Endodermal cell (in vitro differentiated cells): ENCODE results near the gene RHOU. TPM values are rescaled to one million over a fixed set of nuclear protein-coding genes. Genes with fewer than 3 reads are reported as not detected.

Experiments used
- DNase-seq: peaks from one replicate; pipeline ENCODE4 v3.0.0-alpha.2; 2017
- H3K27ac ChIP-seq: 2 replicates; pipeline ENCODE4 v1.5.1; 2013; ENCODE audit warnings: mild to moderate bottlenecking, low read depth, low read length, moderate library complexity
- H3K27me3 ChIP-seq: 2 replicates; pipeline ENCODE4 v1.6.1; 2013; ENCODE audit warnings: mild to moderate bottlenecking, low read length, moderate library complexity; ENCODE audit not compliant: insufficient read depth, control insufficient read depth, poor library complexity, severe bottlenecking
- H3K36me3 ChIP-seq: 2 replicates; pipeline ENCODE4 v1.7.0; 2013; ENCODE audit warnings: mild to moderate bottlenecking, low read length, moderate library complexity; ENCODE audit not compliant: control insufficient read depth, insufficient read depth
- H3K4me1 ChIP-seq: one replicate; pipeline ENCODE4 v1.7.0; 2013; ENCODE audit warnings: low read length; ENCODE audit not compliant: control insufficient read depth, insufficient read depth
- H3K4me3 ChIP-seq: 2 replicates; pipeline ENCODE4 v1.5.1; 2013; ENCODE audit warnings: mild to moderate bottlenecking, low read length, moderate library complexity
- H3K9ac ChIP-seq: 2 replicates; pipeline ENCODE4 v1.6.1; 2013; ENCODE audit warnings: mild to moderate bottlenecking, low read length, moderate library complexity; ENCODE audit not compliant: poor library complexity, severe bottlenecking; ENCODE audit errors: extremely low read depth
- H3K9me3 ChIP-seq: 2 replicates; pipeline ENCODE4 v1.6.1; 2013; ENCODE audit warnings: mild to moderate bottlenecking, low read length, moderate library complexity; ENCODE audit not compliant: control insufficient read depth
- H3K27ac Mint-ChIP-seq: 2 replicates; pipeline ENCODE4 v1.8.0; 2020; ENCODE audit warnings: mixed read lengths
- H3K27me3 Mint-ChIP-seq: 2 replicates; pipeline ENCODE4 v1.8.0; 2021; ENCODE audit warnings: mild to moderate bottlenecking, mixed read lengths; ENCODE audit not compliant: insufficient read depth
- H3K36me3 Mint-ChIP-seq: 2 replicates; pipeline ENCODE4 v1.8.0; 2020; ENCODE audit warnings: low read depth, mixed read lengths
- H3K4me1 Mint-ChIP-seq: 2 replicates; pipeline ENCODE4 v1.8.0; 2020; ENCODE audit warnings: mixed read lengths
- H3K4me3 Mint-ChIP-seq: 2 replicates; pipeline ENCODE4 v1.8.0; 2020; ENCODE audit warnings: mild to moderate bottlenecking, moderate library complexity, mixed read lengths
- H3K9me3 Mint-ChIP-seq: 2 replicates; pipeline ENCODE4 v1.8.0; 2020; ENCODE audit warnings: mild to moderate bottlenecking, mixed read lengths
- CTCF ChIP-seq: fragments of 200-600 bp; sonication (generic); conservative IDR thresholded peaks from 2 replicates; pipeline ENCODE4 v1.5.0; 2021; ENCODE audit warnings: antibody characterized with exemption, mild to moderate bottlenecking
- WGBS, 2 experiments: methylation state at CpG; one replicate each; pipeline versions ENCODE4 v1.1.5 to v1.1.7; 2013; ENCODE audit warnings: missing lambda C conversion rate in 2 of 2, mixed read lengths in 1 of 2; ENCODE audit not compliant: insufficient coverage in 1 of 2, insufficient read length in 1 of 2; 5-methylcytosine and 5-hydroxymethylcytosine counted together
- total RNA-seq, 2 donors: library from RNA; stranded (reverse); fragmentation: NEBNext Ultra II Directional in 1 of 2; extraction: Animal tissue kit (Norgen Biotek cat#: 25700) in 1 of 2; gene quantifications; 2 replicates in 1 of 2; 3 replicates in 1 of 2; pipeline ENCODE4 v1.2.1, GENCODE V29; 2021

The RHOU gene
- total RNA-seq, 2 donors from 2014 or later: 9.0 to 12.0 TPM

GRCh38 chr1:228765168-228765946, 30.1 kb downstream of the RHOU start:
- no peaks in the 10 kb centered on the region for H3K9me3 ChIP-seq
- H3K9ac ChIP-seq: no peak overlapping the region
- 94 to 100% methylated on average over 2 to 7 of the region's 8 CpGs for WGBS, 2 experiments
- no peak overlapping the region for H3K4me3 Mint-ChIP-seq
- no peaks in the 10 kb centered on the region for H3K36me3 ChIP-seq
- H3K36me3 Mint-ChIP-seq: no peaks in the 10 kb centered on the region
- peaks cover 7% of the 10 kb centered on the region for H3K4me1 Mint-ChIP-seq
- no peak for TF ChIP-seq CTCF
- H3K27ac ChIP-seq: no peak overlapping the region
- no peaks in the 10 kb centered on the region for H3K4me1 ChIP-seq
- H3K27me3 Mint-ChIP-seq: peaks cover 79% of the 10 kb centered on the region
- no peak overlapping the region for H3K27ac Mint-ChIP-seq
- H3K27me3 ChIP-seq: peaks cover 95% of the 10 kb centered on the region
- DNase-seq: no peak
- H3K9me3 Mint-ChIP-seq: no peaks in the 10 kb centered on the region
- no peak overlapping the region for H3K4me3 ChIP-seq

DNA sequence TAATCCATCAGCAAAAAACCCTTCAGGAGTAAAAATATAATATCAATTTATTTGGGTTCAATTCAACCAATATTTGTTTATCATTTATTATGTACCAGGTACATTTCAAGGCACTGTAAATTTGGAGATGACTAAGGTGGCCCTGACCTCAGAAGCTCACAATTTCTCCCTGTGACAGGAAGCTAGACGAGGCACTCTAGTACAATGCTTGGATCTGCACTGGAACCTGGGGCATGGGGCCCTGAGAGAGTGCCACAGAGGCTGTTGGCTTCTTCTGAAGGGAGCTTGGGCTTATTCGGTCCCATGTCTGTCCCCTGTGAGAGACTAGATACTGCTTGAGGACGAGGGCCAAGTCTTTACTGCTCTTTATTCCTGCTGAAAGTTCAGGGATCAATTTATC, 31.5 kb downstream of the RHOU start:
- Histone ChIP-seq H3K27ac (no peak overlapping the region), H3K4me3 (no peak overlapping the region), H3K27me3 (peaks cover 90% of the 10 kb centered on the region), H3K9me3 (no peaks in the 10 kb centered on the region), H3K36me3 (no peaks in the 10 kb centered on the region), H3K4me1 (no peaks in the 10 kb centered on the region), H3K9ac (no peak overlapping the region)
- Mint-ChIP-seq H3K4me1 (peaks cover 7% of the 10 kb centered on the region), H3K36me3 (no peaks in the 10 kb centered on the region), H3K4me3 (no peak overlapping the region), H3K27ac (no peak overlapping the region), H3K9me3 (no peaks in the 10 kb centered on the region), H3K27me3 (peaks cover 78% of the 10 kb centered on the region)
- WGBS, 2 experiments: 86 to 91% methylated on average over 2 to 3 of the region's 3 CpGs
- no peak for DNase-seq
- TF ChIP-seq CTCF: no peak

- H3K4me3 ChIP-seq: no peak overlapping the region
- Mint-ChIP-seq H3K4me1 (peaks cover 7% of the 10 kb centered on the region), H3K27me3 (peaks cover 72% of the 10 kb centered on the region), H3K27ac (no peak overlapping the region), H3K9me3 (no peaks in the 10 kb centered on the region), H3K36me3 (no peaks in the 10 kb centered on the region), H3K4me3 (no peak overlapping the region)
- no peaks in the 10 kb centered on the region for H3K4me1 ChIP-seq
- WGBS, 2 experiments: 89 to 90% methylated on average over 6 of the region's 6 CpGs
- no peak for DNase-seq
- no peak overlapping the region for H3K9ac ChIP-seq
- H3K9me3 ChIP-seq: no peaks in the 10 kb centered on the region
- H3K27ac ChIP-seq: no peak overlapping the region
- H3K36me3 ChIP-seq: no peaks in the 10 kb centered on the region
- H3K27me3 ChIP-seq: peaks cover 80% of the 10 kb centered on the region
- TF ChIP-seq CTCF: no peak
These were observed 32.5 kb downstream of the RHOU start for GRCh38 chr1:228767636-228768354.
